ENCODE data around the gene PUS7. TPM values are rescaled to one million over a fixed set of nuclear protein-coding genes. Genes with fewer than 3 reads are reported as not detected.

PUS7 gene, protein sequence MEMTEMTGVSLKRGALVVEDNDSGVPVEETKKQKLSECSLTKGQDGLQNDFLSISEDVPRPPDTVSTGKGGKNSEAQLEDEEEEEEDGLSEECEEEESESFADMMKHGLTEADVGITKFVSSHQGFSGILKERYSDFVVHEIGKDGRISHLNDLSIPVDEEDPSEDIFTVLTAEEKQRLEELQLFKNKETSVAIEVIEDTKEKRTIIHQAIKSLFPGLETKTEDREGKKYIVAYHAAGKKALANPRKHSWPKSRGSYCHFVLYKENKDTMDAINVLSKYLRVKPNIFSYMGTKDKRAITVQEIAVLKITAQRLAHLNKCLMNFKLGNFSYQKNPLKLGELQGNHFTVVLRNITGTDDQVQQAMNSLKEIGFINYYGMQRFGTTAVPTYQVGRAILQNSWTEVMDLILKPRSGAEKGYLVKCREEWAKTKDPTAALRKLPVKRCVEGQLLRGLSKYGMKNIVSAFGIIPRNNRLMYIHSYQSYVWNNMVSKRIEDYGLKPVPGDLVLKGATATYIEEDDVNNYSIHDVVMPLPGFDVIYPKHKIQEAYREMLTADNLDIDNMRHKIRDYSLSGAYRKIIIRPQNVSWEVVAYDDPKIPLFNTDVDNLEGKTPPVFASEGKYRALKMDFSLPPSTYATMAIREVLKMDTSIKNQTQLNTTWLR
- total RNA-seq (31.2 and 33.9 TPM in 2 replicates), polyA plus RNA-seq (8.1 and 15.8 TPM in 2 replicates), polyA minus RNA-seq (7.5 and 8.8 TPM in 2 replicates), Bru-seq, nascent RNA (percentile 84 among the genes with signal in this experiment), BruChase-seq, experiment 1, labeled RNA remaining after a 6-hour chase (percentile 80 among the genes with signal in this experiment), BruChase-seq, experiment 2, labeled RNA remaining after a 2-hour chase (percentile 89 among the genes with signal in this experiment)
- polyA plus RNA-seq (2011; cell fraction: cytosol; rRNA removed) = 12.4 and 12.9 TPM in 2 replicates
- polyA plus RNA-seq (2011; cell fraction: nucleus; rRNA removed) = 26.0 and 31.2 TPM in 2 replicates
- polyA plus RNA-seq (2012) = 15.4 and 21.4 TPM in 2 replicates
- polyA minus RNA-seq (2011; cell fraction: cytosol; rRNA and poly(A)+ RNA removed) = 17.0 TPM
- polyA minus RNA-seq (2011; cell fraction: nucleus; rRNA and poly(A)+ RNA removed) = 11.8 and 15.3 TPM in 2 replicates
- long read RNA-seq, transcript PUS7-202 (16 exons, 2,356 nt) = major isoform, 31 of 83 reads
- long read RNA-seq, transcript PUS7-201 (16 exons, 3,480 nt) = minor isoform, 16 of 83 reads
- long read RNA-seq, partial matches to known transcripts = 17 of 83 reads
- long read RNA-seq, other reads (novel, unspliced or antisense) = 19 of 83 reads

DNA sequence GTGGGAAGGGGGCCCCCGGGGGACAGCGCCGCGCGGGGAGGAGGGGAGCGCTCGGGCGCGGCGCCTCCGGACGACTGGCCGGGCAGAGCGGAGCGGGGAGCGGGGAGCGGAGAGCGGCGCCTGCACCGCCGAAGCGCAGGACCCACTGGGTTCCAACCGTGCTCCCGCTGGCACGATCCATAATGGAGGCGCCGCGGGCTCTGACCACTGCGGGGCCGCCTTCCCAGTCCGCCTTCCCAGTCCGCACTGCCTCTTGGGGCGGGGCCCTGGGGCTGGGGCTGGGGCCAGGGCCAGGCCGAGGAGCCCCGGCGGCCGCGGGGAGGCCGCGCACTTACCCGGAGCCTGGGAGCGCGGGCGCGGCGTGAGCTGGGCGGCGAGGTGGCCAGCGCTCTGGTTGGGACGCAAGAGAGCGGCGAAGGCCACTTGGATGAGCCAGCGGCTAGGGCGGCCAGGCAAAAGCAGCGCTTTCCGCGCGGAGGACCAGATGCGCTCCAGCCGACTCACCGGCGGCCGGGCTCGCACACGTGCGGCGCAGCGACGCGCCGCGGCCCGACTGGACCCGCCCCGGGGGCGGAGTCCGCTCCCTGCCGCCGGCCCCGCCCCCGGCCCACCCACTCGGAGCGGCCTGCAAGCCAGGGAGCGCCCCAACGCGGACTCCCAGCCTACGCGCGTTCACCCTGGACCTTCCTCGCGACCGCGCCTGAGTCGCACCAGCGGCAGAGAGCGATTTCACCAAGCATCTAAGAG is at the start of gene PUS7:
Gene PUS7 (minus strand): TSS at position 555 of the 747 bp plus-strand sequence. CDS start 13,759 bp downstream, outside the sequence.
- Histone ChIP-seq H3K4me3 (replicated peaks in 1 of 3; ENCODE audit: insufficient read depth in 1 of 3, low read depth in 1 of 3, low read length in 3 of 3) (peak within 1 kb of the TSS; percentile 55 to 79 (median 59)), H3K9me3 (replicated peaks; ENCODE audit: control insufficient read depth, insufficient read depth, low read length) (no peaks in the 10 kb centered on the region), H3K27ac (ENCODE audit: insufficient read depth, low read depth, low read length) (peak within 1 kb of the TSS; percentile 70), H3K9me1 (replicated peaks; ENCODE audit: control insufficient read depth, extremely low read depth, insufficient read depth, low read length) (no peaks in the 10 kb centered on the region), H3K9ac (replicated peaks; ENCODE audit: extremely low read depth, insufficient read depth, low read length) (peak within 1 kb of the TSS; percentile 78), H4K20me1 (replicated peaks; ENCODE audit: control insufficient read depth, extremely low read depth, insufficient read depth, low read length) (no peaks in the 10 kb centered on the region), H3K27me3 (ENCODE audit: control insufficient read depth in 2 of 2, insufficient read depth in 2 of 2, low read length in 2 of 2) (no peaks in the 10 kb centered on the region), H2AFZ (ENCODE audit: low read depth, low read length) (peak within 1 kb of the TSS; percentile 96), H3K4me2 (ENCODE audit: insufficient read depth, low read length) (peak within 1 kb of the TSS; percentile 55), H3K36me3 (ENCODE audit: control insufficient read depth in 2 of 2, extremely low read depth in 1 of 2, insufficient read depth in 2 of 2, low read length in 2 of 2) (no peaks in the 10 kb centered on the region), H3K79me2 (ENCODE audit: control insufficient read depth, insufficient read depth, low read length) (peaks cover 41% of the 10 kb centered on the region), H3K4me1 (ENCODE audit: control insufficient read depth, extremely low read depth, insufficient read depth, low read length) (peaks cover 7% of the 10 kb centered on the region)
- FAIRE-seq (peak; percentile 88), DNase-seq (ENCODE audit: low read depth, low spot score) (peak; percentile 90)
- dilution Hi-C loops (cut with MboI; ENCODE audit: extremely low pct_ligation_motif_present, low sequenced_read_pairs) = no loop called here
- ChIA-PET CTCF (interaction anchor here (1.0 kb wide), 1 partner anchor 10 kb away, joined by 3 read pairs; the partner anchor contains the start of gene RINT1), POLR2A (no interaction called here)
- intact Hi-C loops (cut with micrococcal nuclease) = loop anchor here (2.0 kb wide), 2 partner anchors 25 to 33 kb away; no protein-coding TSS in a partner anchor
- no TSS peak for BruUV-seq (replicated peaks)
- peak; percentile 99 for TF ChIP-seq POLR2AphosphoS5 (IDR thresholded peaks at IDR 0.05; ENCODE audit: insufficient read depth, low read depth, low read length)
- no peak for TF ChIP-seq GATA2 (IDR thresholded peaks at IDR 0.05; ENCODE audit: insufficient read depth, insufficient read length, low read depth, low read length)
- TF ChIP-seq POLR2A (IDR thresholded peaks at IDR 0.05; ENCODE audit: low read depth, low read length) = peak; percentile 90
- peak; percentile 17 for TF ChIP-seq FOS (IDR thresholded peaks at IDR 0.05; ENCODE audit: borderline replicate concordance, insufficient read depth, low read length)
- TF ChIP-seq, protein P1, sequence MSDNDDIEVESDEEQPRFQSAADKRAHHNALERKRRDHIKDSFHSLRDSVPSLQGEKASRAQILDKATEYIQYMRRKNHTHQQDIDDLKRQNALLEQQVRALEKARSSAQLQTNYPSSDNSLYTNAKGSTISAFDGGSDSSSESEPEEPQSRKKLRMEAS (IDR thresholded peaks at IDR 0.05; ENCODE audit: insufficient read depth, insufficient read length) = peak; percentile 77

Measured in endothelial cell of umbilical vein (primary cell).